HG03039 (cell line): ENCODE measurements around the gene DPH1.
"Not testable (repeated sequence)": the region's sequence is repeated elsewhere in the genome, so short reads cannot be mapped to it uniquely, and the experiment has no call there.

Experiments
- ATAC-seq: cut with Tn5 transposase; IDR thresholded peaks from one replicate; pipeline ENCODE4 v1.9.1; 2021; ENCODE audit warnings: mild to moderate bottlenecking, moderate library complexity; ENCODE audit not compliant: unreplicated experiment

Gene DPH1

GRCh38 chr17:2008332-2009126 is 21.4 kb upstream of the DPH1 start:
- ATAC-seq: no peak

DNA sequence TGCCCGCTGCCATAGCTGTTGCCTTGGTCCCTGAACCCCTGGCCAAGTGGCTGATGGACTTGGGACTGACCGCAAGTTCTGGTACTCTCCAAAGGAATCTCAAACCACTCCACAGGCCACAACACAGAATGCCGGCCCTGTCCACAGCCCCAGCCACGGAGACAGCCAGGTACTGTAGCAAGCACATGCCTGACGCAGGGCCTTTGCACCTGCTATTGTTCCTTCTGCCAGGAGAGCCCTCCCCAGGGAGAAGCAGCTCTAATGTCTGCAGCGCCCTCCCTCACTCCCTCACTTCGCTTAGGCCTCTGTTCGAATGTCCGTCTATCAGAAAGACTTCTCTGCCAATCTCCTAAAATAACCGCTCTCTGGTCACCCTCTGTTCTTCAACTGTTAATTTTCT is 20.2 kb upstream of the DPH1 start:
- ATAC-seq: no peak

GRCh38 chr17:2011411-2012371 is 18.3 kb upstream of the DPH1 start:
- no peak for ATAC-seq

DNA sequence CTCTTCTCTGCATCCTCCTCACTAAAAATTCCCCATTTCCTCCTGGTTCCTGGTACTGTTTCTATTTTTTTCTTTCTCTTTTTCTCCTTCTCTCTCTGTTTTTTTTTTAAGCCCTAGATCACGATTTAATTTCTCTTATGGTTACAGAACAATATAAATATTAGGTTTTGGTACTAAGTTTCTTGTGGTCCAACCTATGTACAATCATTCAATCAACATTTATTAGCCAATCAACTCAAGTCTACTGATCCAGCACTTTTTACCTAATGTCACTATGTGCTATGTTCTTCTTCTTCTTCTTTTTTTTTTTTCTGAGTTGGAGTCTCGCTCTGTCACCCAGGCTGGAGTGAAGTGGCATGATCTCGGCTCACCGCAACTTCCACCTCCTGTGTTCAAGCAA is 17.5 kb upstream of the DPH1 start:
- ATAC-seq: no peak

- ATAC-seq: not testable (repeated sequence)
These were observed 16.5 kb upstream of the DPH1 start for GRCh38 chr17:2013220-2013993.

DNA sequence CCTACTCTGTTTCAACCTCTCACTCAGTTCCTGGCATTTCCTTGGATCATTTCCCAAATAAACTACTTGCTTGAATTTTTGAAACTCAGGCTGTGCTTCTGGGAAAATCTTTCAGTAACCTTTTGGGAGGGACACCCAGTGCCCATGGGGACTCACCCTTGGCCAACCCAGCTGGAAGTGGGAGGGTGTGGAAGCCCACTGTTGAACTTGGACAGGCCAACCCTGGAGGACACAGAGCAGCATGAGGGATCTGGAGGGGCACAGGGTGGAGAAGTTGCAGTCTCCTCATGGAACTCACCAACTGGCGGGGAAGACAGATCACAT is 16.0 kb upstream of the DPH1 start:
- no peak for ATAC-seq

DNA sequence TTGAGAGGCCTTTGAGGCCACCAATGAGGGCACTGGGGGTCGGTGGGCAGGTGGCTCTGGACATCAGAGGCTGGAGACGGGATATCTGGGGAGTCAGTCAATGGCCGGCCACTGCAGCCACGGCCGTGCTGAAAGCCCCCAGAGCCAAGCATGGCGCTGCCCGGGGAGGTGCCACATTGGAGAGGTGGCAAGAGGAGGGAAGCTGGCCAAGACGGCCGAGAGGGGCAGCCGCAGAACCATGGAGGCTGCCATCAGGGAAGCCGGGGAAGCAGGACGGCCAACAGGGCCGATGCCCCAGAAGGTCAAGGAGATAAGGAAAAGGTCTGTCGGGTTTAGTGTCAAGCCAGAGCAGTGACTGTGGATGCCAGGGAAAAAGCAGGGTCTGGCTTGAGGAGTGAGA is 14.6 kb upstream of the DPH1 start:
- no peak for ATAC-seq

- ATAC-seq: no peak
These were observed 13.5 kb upstream of the DPH1 start for GRCh38 chr17:2016494-2016893.

DNA sequence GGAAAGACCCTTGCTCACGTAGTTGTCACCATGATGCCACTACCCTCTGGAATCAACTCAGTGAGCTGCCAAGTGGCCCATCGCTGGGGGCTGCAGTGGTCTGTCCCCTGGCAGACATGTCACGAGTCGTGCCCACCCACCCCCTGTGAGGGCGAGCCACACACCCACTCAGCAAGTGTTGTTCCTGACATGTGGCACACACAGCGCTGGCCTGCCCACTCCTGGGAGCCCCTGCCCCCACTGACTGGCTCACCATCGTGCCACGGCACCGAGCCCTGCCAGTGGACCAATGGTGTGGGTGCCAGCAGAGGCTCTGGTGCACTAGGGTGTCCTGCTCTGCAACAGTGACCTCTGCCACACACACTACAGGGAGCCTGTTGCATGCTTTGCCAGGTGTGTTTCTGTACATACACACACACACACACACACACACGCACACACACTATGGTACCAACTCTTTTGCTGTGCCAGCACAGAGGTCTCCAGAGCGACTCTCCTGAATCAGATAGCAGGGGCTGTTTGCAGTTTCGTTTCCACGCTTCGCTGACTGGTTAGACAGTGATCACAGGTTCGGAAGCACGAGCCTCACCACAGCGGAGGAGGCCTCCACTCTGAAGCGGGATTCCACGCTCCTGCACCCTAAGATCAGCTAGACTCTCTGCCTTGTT is 12.5 kb upstream of the DPH1 start:
- no peak for ATAC-seq

GRCh38 chr17:2018716-2019510 is 11.0 kb upstream of the DPH1 start:
- no peak for ATAC-seq

DNA sequence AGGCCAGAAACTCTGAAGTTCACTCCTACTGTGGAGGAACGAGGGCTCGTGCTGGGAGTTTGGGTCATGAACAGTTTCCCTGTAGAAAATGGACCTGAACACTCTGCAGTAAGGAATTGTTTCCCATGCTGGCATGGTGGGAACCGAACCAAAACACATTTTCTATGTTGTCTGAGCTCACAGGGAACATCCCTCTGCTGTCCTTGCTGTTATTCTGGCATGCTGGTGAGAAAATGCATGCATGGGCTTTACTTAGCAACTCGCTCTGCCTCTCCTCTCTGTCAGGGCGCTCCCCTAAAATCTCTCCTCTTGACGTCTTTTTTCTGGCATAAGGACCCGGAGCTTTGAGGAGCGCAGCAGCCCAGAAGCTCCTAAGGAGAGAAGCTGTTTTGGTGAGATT is 10.2 kb upstream of the DPH1 start:
- ATAC-seq: no peak

DNA sequence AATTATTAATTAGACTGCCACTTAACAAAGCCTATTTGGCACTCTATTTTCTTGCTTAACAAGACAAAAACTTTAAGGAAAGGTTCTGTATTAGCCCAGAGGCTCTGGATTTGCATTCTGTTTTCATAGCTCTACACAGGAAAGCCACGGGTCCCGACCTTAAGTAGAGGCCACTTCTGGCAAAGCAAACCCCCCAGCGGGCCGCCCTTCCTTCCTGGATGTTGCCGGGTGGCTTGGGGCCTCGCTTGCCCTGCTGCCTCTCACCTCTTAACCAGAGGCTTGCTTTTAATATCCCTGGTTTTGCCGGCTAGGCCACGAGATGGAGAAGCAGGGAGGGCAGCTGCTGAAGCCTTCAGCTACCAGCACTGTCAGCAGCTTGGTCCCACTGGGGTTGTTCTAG is 9.2 kb upstream of the DPH1 start:
- ATAC-seq: no peak

DNA sequence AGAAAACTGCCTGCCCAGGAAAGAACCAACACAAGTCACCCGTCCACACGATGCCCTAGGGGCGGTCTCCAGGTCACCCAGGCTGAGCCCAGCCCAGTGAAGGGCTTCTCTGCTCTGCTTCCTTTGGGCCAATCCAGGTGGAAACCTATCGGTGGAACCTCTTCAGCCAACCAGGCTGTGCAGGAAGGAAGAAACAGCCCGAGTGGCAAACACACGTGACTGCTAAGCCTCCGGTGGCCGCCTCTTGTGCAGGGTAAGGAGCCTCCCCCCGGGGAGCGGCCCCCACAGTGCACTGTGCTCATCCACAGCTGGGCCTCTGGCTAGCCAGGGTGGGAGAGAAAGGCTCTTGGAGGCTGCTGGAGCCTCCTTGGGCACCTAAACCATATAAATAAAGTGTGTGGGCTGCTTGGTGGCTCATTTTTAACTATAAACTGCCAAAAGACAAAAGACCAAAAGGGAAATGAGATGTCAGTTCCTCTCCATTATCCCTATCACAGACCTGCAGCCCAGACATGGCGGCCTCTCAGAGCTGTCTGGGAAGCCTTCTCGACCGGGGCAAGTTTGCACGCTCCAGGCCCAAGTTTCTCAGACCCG is 7.2 kb upstream of the DPH1 start:
- ATAC-seq: no peak

GRCh38 chr17:2023256-2023655 is 6.7 kb upstream of the DPH1 start:
- ATAC-seq: no peak

- no peak for ATAC-seq
These were observed 6.0 kb upstream of the DPH1 start for GRCh38 chr17:2023692-2024571.

DNA sequence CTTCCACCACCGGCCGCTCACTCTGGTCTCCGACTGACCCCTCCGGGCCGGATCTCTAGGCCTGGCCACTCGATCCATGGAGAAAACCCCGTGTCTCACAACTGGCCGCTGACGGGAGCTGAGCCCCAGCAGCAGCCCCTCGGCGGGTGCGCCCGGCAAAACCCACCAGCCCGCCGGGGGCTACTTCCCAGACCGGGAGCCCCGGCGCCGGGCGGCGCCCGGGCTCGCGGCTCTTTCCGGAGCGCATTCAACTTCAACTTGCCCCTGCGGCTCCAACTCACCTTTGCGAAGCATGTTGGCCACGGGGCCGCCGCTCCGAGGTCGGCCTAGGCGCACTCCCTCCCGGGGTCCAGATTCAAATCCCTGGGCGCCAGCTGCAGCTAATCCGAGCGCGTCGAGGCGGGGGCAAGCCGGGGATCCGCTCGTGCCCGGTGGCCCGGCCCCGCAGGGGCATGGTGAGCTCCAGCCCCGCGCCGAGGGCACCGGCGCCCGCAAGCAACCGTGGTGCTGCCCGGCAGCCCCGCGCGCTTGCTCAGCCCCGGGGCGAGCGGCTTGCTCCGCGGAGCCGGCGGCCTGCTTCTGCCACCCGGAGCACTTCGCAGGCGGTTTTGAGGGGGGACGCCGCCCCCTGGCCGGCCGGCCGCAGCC is 5.3 kb upstream of the DPH1 start:
- ATAC-seq: no peak

DNA sequence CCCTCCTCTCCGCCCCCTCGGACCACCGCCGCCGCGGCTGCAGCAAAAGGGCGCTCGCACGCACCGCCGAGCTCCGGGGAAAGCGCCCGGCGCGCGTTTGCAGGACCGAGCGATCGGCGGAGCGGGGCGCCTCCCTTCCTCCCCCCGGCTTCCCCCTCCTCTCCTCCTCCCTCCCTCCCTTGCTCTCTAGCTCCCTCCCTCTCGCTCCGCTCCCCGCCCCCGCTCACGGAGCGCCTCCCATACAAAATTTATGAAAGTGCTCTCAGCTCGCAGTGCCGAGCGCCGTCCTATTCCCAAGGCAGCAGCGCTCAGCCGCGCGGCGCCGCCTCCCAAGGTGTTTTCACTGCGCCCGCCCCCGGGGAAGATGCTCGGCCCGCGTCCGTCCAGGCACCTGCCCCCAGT is 4.7 kb upstream of the DPH1 start, which contains the start of gene RTN4RL1:
Gene RTN4RL1 (minus strand): TSS at position 115 of the 402 bp plus-strand sequence. CDS start 469 bp downstream, outside the sequence.
- ATAC-seq: no peak
